Tibial nerve (tissue), 4 donors: ENCODE results near the gene TH.

Experiments
- EP300 ChIP-seq, 2 donors: sonication (generic); formaldehyde crosslinking; IDR thresholded peaks; one replicate each; pipeline ENCODE4 v1.6.1; 2017; ENCODE audit warnings: antibody characterized with exemption in 2 of 2, mild to moderate bottlenecking in 1 of 2
- POLR2A ChIP-seq, 2 donors: fragments of 450-650 bp; IDR thresholded peaks; one replicate each; pipeline ENCODE4 v1.6.1; 2017; ENCODE audit warnings: antibody characterized with exemption in 2 of 2, mild to moderate bottlenecking in 2 of 2, moderate library complexity in 2 of 2
- TF ChIP-seq, protein P1 (sequence below), 5 experiments: fragments of 200-600 bp in 3 of 5; fragments of 450-650 bp in 2 of 5; sonication (generic) in 3 of 5; IDR thresholded peaks; one replicate each; pipeline ENCODE4 v1.5.1; 2016 to 2019; ENCODE audit warnings: antibody characterized with exemption in 5 of 5, mild to moderate bottlenecking in 3 of 5, moderate library complexity in 2 of 5

DNA sequence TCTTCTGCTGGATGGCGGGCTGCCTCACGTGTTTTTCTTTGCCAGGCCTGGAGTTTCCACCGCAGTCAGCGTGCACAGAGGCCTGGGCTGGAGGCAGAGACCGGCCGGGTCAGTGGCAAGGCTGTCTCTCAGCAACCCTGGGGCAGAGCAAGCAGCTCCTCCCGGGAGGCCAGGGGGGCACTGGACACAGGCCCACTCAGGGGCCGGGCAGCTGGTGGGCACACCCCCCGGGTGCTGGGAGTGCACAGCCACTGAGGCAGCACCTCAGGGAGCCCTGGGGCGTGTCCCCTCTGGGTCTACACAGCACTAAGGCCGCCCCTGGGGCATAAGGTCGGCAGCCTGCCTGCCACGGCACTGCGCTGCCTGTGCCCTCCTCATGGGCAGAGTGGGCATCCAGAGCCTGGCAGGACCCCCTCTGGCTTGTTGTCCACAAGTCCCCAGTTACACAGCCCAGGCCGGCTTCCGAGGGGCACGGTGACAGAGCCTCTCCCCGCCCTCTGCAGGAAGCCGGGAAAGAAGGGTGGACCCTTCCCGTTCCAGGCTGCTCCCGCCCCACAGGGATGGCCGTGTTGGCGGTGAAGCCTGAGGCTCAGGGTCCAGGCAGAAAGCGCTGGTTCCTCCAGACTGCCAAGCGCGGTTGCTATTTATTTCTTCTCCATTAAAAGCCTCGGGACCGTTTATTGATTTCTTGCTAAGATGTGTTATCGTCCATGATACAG lies 18.5 kb upstream of the TH start:
- TF ChIP-seq POLR2A (IDR thresholded peaks at IDR 0.05) (no peak), EP300 (IDR thresholded peaks at IDR 0.05) (no peak)
- TF ChIP-seq, protein P1, sequence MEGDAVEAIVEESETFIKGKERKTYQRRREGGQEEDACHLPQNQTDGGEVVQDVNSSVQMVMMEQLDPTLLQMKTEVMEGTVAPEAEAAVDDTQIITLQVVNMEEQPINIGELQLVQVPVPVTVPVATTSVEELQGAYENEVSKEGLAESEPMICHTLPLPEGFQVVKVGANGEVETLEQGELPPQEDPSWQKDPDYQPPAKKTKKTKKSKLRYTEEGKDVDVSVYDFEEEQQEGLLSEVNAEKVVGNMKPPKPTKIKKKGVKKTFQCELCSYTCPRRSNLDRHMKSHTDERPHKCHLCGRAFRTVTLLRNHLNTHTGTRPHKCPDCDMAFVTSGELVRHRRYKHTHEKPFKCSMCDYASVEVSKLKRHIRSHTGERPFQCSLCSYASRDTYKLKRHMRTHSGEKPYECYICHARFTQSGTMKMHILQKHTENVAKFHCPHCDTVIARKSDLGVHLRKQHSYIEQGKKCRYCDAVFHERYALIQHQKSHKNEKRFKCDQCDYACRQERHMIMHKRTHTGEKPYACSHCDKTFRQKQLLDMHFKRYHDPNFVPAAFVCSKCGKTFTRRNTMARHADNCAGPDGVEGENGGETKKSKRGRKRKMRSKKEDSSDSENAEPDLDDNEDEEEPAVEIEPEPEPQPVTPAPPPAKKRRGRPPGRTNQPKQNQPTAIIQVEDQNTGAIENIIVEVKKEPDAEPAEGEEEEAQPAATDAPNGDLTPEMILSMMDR (IDR thresholded peaks at IDR 0.05), result no peak
